Ishikawa (cell line): ENCODE data around the gene NACAD.

Experiments used
- CEBPB ChIP-seq: IDR thresholded peaks from 2 replicates; pipeline ENCODE4 v1.6.1; 2012
- CREB1 ChIP-seq: IDR thresholded peaks from 2 replicates; pipeline ENCODE4 v1.6.1; 2012; ENCODE audit warnings: low read depth
- EGR1 ChIP-seq: IDR thresholded peaks from 2 replicates; pipeline ENCODE4 v1.6.1; 2012
- EP300 ChIP-seq: IDR thresholded peaks from 2 replicates; pipeline ENCODE4 v1.6.1; 2012; ENCODE audit warnings: borderline replicate concordance
- FOXM1 ChIP-seq: IDR thresholded peaks from 2 replicates; pipeline ENCODE4 v1.6.1; 2012; ENCODE audit warnings: low read depth, borderline replicate concordance
- MAX ChIP-seq: IDR thresholded peaks from 2 replicates; pipeline ENCODE4 v1.6.1; 2012
- NFIC ChIP-seq: IDR thresholded peaks from 2 replicates; pipeline ENCODE4 v1.6.1; 2012
- RAD21 ChIP-seq: IDR thresholded peaks from 2 replicates; pipeline ENCODE4 v1.6.1; 2012; ENCODE audit warnings: low read depth
- TAF1 ChIP-seq: IDR thresholded peaks from 2 replicates; pipeline ENCODE4 v1.6.1; 2012; ENCODE audit warnings: low read depth, mild to moderate bottlenecking
- TCF12 ChIP-seq: IDR thresholded peaks from 2 replicates; pipeline ENCODE4 v1.6.1; 2012; ENCODE audit warnings: low read depth
- TEAD4 ChIP-seq: IDR thresholded peaks from 2 replicates; pipeline ENCODE4 v1.6.1; 2012
- YY1 ChIP-seq: IDR thresholded peaks from 2 replicates; pipeline ENCODE4 v1.6.1; 2012; ENCODE audit warnings: low read depth
- ZBTB7A ChIP-seq: IDR thresholded peaks from 2 replicates; pipeline ENCODE4 v1.6.1; 2012; ENCODE audit warnings: low read depth
- TF ChIP-seq, protein P1 (sequence below): IDR thresholded peaks from 2 replicates; pipeline ENCODE4 v1.6.1; 2012
- TF ChIP-seq, protein P2 (sequence below): IDR thresholded peaks from 2 replicates; pipeline ENCODE4 v1.6.1; 2012; ENCODE audit warnings: low read depth, mild to moderate bottlenecking

Gene NACAD

GRCh38 chr7:45060295-45060694 is 28.5 kb downstream of the NACAD start:
- TF ChIP-seq FOXM1 (no peak), ZBTB7A (no peak), TAF1 (no peak), RAD21 (no peak), CREB1 (no peak), TCF12 (no peak), MAX (no peak), EGR1 (no peak), CEBPB (no peak), EP300 (no peak), YY1 (no peak)
- TF ChIP-seq, protein P1, sequence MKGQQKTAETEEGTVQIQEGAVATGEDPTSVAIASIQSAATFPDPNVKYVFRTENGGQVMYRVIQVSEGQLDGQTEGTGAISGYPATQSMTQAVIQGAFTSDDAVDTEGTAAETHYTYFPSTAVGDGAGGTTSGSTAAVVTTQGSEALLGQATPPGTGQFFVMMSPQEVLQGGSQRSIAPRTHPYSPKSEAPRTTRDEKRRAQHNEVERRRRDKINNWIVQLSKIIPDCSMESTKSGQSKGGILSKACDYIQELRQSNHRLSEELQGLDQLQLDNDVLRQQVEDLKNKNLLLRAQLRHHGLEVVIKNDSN = no peak
- TF ChIP-seq, protein P2, sequence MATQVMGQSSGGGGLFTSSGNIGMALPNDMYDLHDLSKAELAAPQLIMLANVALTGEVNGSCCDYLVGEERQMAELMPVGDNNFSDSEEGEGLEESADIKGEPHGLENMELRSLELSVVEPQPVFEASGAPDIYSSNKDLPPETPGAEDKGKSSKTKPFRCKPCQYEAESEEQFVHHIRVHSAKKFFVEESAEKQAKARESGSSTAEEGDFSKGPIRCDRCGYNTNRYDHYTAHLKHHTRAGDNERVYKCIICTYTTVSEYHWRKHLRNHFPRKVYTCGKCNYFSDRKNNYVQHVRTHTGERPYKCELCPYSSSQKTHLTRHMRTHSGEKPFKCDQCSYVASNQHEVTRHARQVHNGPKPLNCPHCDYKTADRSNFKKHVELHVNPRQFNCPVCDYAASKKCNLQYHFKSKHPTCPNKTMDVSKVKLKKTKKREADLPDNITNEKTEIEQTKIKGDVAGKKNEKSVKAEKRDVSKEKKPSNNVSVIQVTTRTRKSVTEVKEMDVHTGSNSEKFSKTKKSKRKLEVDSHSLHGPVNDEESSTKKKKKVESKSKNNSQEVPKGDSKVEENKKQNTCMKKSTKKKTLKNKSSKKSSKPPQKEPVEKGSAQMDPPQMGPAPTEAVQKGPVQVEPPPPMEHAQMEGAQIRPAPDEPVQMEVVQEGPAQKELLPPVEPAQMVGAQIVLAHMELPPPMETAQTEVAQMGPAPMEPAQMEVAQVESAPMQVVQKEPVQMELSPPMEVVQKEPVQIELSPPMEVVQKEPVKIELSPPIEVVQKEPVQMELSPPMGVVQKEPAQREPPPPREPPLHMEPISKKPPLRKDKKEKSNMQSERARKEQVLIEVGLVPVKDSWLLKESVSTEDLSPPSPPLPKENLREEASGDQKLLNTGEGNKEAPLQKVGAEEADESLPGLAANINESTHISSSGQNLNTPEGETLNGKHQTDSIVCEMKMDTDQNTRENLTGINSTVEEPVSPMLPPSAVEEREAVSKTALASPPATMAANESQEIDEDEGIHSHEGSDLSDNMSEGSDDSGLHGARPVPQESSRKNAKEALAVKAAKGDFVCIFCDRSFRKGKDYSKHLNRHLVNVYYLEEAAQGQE = no peak

GRCh38 chr7:45057878-45058277 is 30.9 kb downstream of the NACAD start:
- TF ChIP-seq TAF1 = no peak
- TF ChIP-seq, protein P2 = no peak
- TF ChIP-seq EP300 = no peak
- no peak for TF ChIP-seq FOXM1
- no peak for TF ChIP-seq TCF12
- no peak for TF ChIP-seq TEAD4
- no peak for TF ChIP-seq EGR1
- TF ChIP-seq CEBPB = no peak
- no peak for TF ChIP-seq YY1
- no peak for TF ChIP-seq ZBTB7A
- no peak for TF ChIP-seq MAX
- TF ChIP-seq RAD21 = no peak
- TF ChIP-seq, protein P1 = no peak
- no peak for TF ChIP-seq NFIC
- TF ChIP-seq CREB1 = no peak

- TF ChIP-seq, protein P1 = no peak
- no peak for TF ChIP-seq YY1
- no peak for TF ChIP-seq TCF12
- no peak for TF ChIP-seq TAF1
- TF ChIP-seq NFIC = no peak
- no peak for TF ChIP-seq RAD21
- TF ChIP-seq EP300 = no peak
- TF ChIP-seq CREB1 = no peak
- no peak for TF ChIP-seq MAX
- no peak for TF ChIP-seq CEBPB
- no peak for TF ChIP-seq EGR1
- TF ChIP-seq, protein P2 = no peak
- no peak for TF ChIP-seq TEAD4
- no peak for TF ChIP-seq ZBTB7A
- no peak for TF ChIP-seq FOXM1
Observed at GRCh38 chr7:45055594-45056219, 33.1 kb downstream of the NACAD start.

GRCh38 chr7:45055016-45055415 is 33.8 kb downstream of the NACAD start:
- no peak for TF ChIP-seq FOXM1
- no peak for TF ChIP-seq CREB1
